Small intestine (tissue), 16 donors: ENCODE measurements around the gene BAHD1. TPM values are rescaled to one million over a fixed set of nuclear protein-coding genes. Genes with fewer than 3 reads are reported as not detected.

Source experiments
- DNase-seq, 2 donors: peaks; one replicate each; pipeline versions ENCODE4 v3.0.0 to v3.0.0-alpha.2; 2013
- FAIRE-seq: peaks from 2 replicates; lab custom pipeline; 2012; peaks lifted over from hg19 to GRCh38; lab: Jason Lieb, UNC
- H3K27ac ChIP-seq, 3 donors: one replicate each; pipeline ENCODE4 v1.5.1; 2013; ENCODE audit warnings: low read length in 2 of 3, mild to moderate bottlenecking in 2 of 3, control low read depth in 1 of 3, inconsistent platforms in 1 of 3, low read depth in 1 of 3, moderate library complexity in 1 of 3
- H3K27me3 ChIP-seq, 3 donors: one replicate each; pipeline ENCODE4 v1.6.1; 2013; ENCODE audit warnings: low read length in 3 of 3, inconsistent platforms in 1 of 3; ENCODE audit not compliant: control insufficient read depth in 3 of 3, insufficient read depth in 3 of 3
- H3K36me3 ChIP-seq, 3 donors: one replicate each; pipeline ENCODE4 v1.6.1; 2013; ENCODE audit warnings: low read length in 3 of 3, inconsistent platforms in 1 of 3, low read depth in 1 of 3, mild to moderate bottlenecking in 1 of 3, moderate library complexity in 1 of 3; ENCODE audit not compliant: control insufficient read depth in 3 of 3, insufficient read depth in 2 of 3
- H3K4me1 ChIP-seq, 3 donors: one replicate each; pipeline ENCODE4 v1.6.1; 2013; ENCODE audit warnings: low read length in 2 of 3, inconsistent platforms in 1 of 3, low read depth in 1 of 3, mild to moderate bottlenecking in 1 of 3, moderate library complexity in 1 of 3; ENCODE audit not compliant: control insufficient read depth in 3 of 3, insufficient read depth in 2 of 3
- H3K4me3 ChIP-seq, 3 donors: one replicate each; pipeline ENCODE4 v1.5.1; 2013; ENCODE audit warnings: low read length in 3 of 3, control low read depth in 1 of 3, inconsistent platforms in 1 of 3, low read depth in 1 of 3, mild to moderate bottlenecking in 1 of 3, moderate library complexity in 1 of 3
- H3K9me3 ChIP-seq, 2 donors: one replicate each; pipeline ENCODE4 v1.6.1; 2013; ENCODE audit warnings: low read depth in 1 of 2, low read length in 1 of 2; ENCODE audit not compliant: control insufficient read depth in 2 of 2, insufficient read depth in 1 of 2
- WGBS, 3 donors: extraction: QIAGEN DNeasy Blood & Tissue Kit; methylation state at CpG; one replicate each; pipeline ENCODE4 v1.1.7; 2013; 5-methylcytosine and 5-hydroxymethylcytosine counted together
- long read RNA-seq, 10 donors: transcript quantifications; one replicate each; lab custom pipeline, GENCODE V29; 2026
- polyA plus RNA-seq, 4 donors: library from polyadenylated mRNA; stranded (reverse) in 3 of 4; unstranded in 1 of 4; fragments of 200-250 nt in 3 of 4; fragments of 120-200 nt in 1 of 4; gene quantifications; one replicate each; pipeline versions ENCODE4 v1.2.1 to v1.2.3, GENCODE V29; 2013
- donor health status: healthy with polysubstance abuse.
- donor health status: control.
- donor health status: control.
- donor health status: Bipolar disorder and iron deficiency.
- donor health status: healthy.

BAHD1 gene
- polyA plus RNA-seq, result 10 to 100 TPM; 10.7 to 32.5 (median 12.5) TPM
- long read RNA-seq, donor 1, result 0 reads
- long read RNA-seq, donor 2, partial matches to known transcripts, result 0 of 1 reads
- long read RNA-seq, donor 2, other reads (novel, unspliced or antisense), result 0 of 1 reads
- long read RNA-seq, donor 3, full-length matches to known transcripts, result 1 of 9 reads
- long read RNA-seq, donor 3, partial matches to known transcripts, result 8 of 9 reads
- long read RNA-seq, donor 3, other reads (novel, unspliced or antisense), result 0 of 9 reads
- long read RNA-seq, donor 4, result 0 reads
- long read RNA-seq, donor 5, partial matches to known transcripts, result 0 of 1 reads
- long read RNA-seq, donor 5, other reads (novel, unspliced or antisense), result 0 of 1 reads
- long read RNA-seq, donor 6, full-length matches to known transcripts, result 3 of 3 reads
- long read RNA-seq, donor 6, partial matches to known transcripts, result 0 of 3 reads
- long read RNA-seq, donor 6, other reads (novel, unspliced or antisense), result 0 of 3 reads
- long read RNA-seq, donor 7, result 0 reads
- long read RNA-seq, donor 8, full-length matches to known transcripts, result 1 of 1 reads
- long read RNA-seq, donor 8, partial matches to known transcripts, result 0 of 1 reads
- long read RNA-seq, donor 8, other reads (novel, unspliced or antisense), result 0 of 1 reads
- long read RNA-seq, donor 9, partial matches to known transcripts, result 0 of 1 reads
- long read RNA-seq, donor 9, other reads (novel, unspliced or antisense), result 0 of 1 reads
- long read RNA-seq, donor 10, full-length matches to known transcripts, result 3 of 3 reads
- long read RNA-seq, donor 10, partial matches to known transcripts, result 0 of 3 reads
- long read RNA-seq, donor 10, other reads (novel, unspliced or antisense), result 0 of 3 reads

DNA sequence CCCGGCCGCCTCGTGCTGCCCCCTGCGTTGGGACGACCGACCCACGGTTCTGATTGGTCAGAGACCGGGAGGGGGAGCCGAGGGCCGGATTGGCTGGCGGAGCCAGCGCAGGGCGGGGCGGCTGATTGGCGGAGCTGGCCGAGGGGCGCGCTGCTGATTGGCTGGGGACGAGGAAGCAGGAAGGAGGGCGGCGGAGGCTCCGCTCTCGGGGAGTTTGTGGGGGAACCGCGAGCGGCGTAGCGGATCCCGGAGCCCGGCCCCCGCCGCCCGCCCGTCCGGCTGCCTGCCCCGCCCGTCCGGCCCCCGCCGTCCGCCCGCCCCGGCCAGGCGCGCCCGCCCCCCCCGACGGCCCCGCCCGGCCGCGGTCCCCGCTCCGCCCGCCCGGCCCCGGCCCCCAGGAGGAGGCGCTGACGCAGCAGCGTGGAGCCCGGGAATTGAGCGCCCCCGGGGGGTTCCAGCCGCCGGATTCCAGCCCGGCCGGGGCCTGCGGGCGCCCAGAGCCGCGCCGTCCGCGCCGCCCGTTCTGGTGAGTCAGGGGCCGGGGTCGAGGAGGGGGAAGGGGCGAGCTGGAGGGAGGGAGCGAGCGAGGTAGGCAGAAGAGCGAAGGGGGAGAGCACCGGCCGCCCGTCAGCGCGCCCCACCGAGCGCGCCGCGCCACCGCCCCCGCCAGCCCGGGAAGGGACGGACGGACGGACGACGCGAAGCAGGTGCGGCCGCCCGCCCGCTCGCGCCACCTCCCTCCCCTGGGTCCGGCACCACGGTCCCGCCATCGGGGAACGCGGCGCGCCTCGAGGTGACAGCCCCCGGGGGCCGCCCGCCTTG lies at the start of gene BAHD1:
BAHD1 (plus strand) TSS at position 211 of the 822 bp plus-strand sequence. CDS start 17,512 bp downstream, outside the sequence.
- Histone ChIP-seq H3K4me1 (peaks cover 7 to 60% (median 9%) of the 10 kb centered on the region in 3 donors), H3K36me3 (peaks cover 0 to 2% (median 0%) of the 10 kb centered on the region in 3 donors), H3K27me3 (peaks cover 0 to 45% (median 9%) of the 10 kb centered on the region in 3 donors), H3K27ac (peak within 1 kb of the TSS; percentile 42 to 64 (median 47)), H3K9me3 (no peaks in the 10 kb centered on the region), H3K4me3 (peak within 1 kb of the TSS; percentile 81 to 95 (median 87))
- DNase-seq (peak; percentile 93 to 96), FAIRE-seq (no peak)
- WGBS, 3 donors, result 0 to 1% (median 0%) methylated on average over 44 to 119 of the region's 119 CpGs

GRCh38 chr15:40392986-40393948 lies 47.5 kb upstream of the BAHD1 start:
- Histone ChIP-seq H3K27ac (no peak overlapping the region), H3K4me1 (peaks cover 0 to 4% (median 0%) of the 10 kb centered on the region in 3 donors), H3K27me3 (no peaks in the 10 kb centered on the region), H3K36me3 (peaks cover 4 to 35% (median 6%) of the 10 kb centered on the region in 3 donors), H3K9me3 (peaks cover 0 to under 1% of the 10 kb centered on the region in 2 donors), H3K4me3 (no peak overlapping the region)
- FAIRE-seq (no peak), DNase-seq (peak in 1 of 2 donors; percentile 24)
- 81 to 89% (median 84%) methylated on average over 4 of the region's 4 CpGs for WGBS, 3 donors

- peaks cover 0 to 4% (median 0%) of the 10 kb centered on the region in 3 donors for H3K4me1 ChIP-seq
- peaks cover 0 to 10% (median 4%) of the 10 kb centered on the region in 3 donors for H3K36me3 ChIP-seq
- WGBS, 3 donors, result 85 to 93% (median 89%) methylated on average over 8 of the region's 8 CpGs
- no peaks in the 10 kb centered on the region for H3K27me3 ChIP-seq
- H3K27ac ChIP-seq, result no peak overlapping the region
- no peaks in the 10 kb centered on the region for H3K9me3 ChIP-seq
- no peak for FAIRE-seq
- no peak for DNase-seq
- H3K4me3 ChIP-seq, result no peak overlapping the region
Observed at GRCh38 chr15:40397688-40398412, 42.9 kb upstream of the BAHD1 start.

GRCh38 chr15:40398413-40398873 lies 42.3 kb upstream of the BAHD1 start:
- H3K27me3 ChIP-seq, result no peaks in the 10 kb centered on the region
- no peak for DNase-seq
- H3K4me3 ChIP-seq, result no peak overlapping the region
- no peak overlapping the region for H3K27ac ChIP-seq
- no peak for FAIRE-seq
- WGBS, 3 donors, result 44 to 67% (median 55%) methylated on average over 4 of the region's 4 CpGs
- peaks cover 0 to 10% (median 0%) of the 10 kb centered on the region in 3 donors for H3K36me3 ChIP-seq
- peaks cover 0 to 3% (median 0%) of the 10 kb centered on the region in 3 donors for H3K4me1 ChIP-seq
- H3K9me3 ChIP-seq, result no peaks in the 10 kb centered on the region

GRCh38 chr15:40399370-40399769 lies 41.4 kb upstream of the BAHD1 start:
- H3K36me3 ChIP-seq, result peaks cover 0 to 6% (median 0%) of the 10 kb centered on the region in 3 donors
- FAIRE-seq, result no peak
- no peak for DNase-seq
- no peaks in the 10 kb centered on the region for H3K4me1 ChIP-seq
- H3K27ac ChIP-seq, result no peak overlapping the region
- 85 to 90% (median 87%) methylated on average over 7 of the region's 7 CpGs for WGBS, 3 donors
- H3K9me3 ChIP-seq, result no peaks in the 10 kb centered on the region
- H3K27me3 ChIP-seq, result no peaks in the 10 kb centered on the region
- no peak overlapping the region for H3K4me3 ChIP-seq

GRCh38 chr15:40405501-40406381 lies 35.0 kb upstream of the BAHD1 start, which contains the start of gene IVD:
Gene IVD (plus strand): TSS chr15:40405795. CDS start chr15:40405828, 33 bp downstream.
- peak within 1 kb of the TSS; percentile 61 to 71 (median 66) for H3K4me3 ChIP-seq
- DNase-seq (peak; percentile 94 to 96), FAIRE-seq (no peak)
- H3K4me1 ChIP-seq, result peaks cover 0 to 8% (median 8%) of the 10 kb centered on the region in 3 donors
- H3K27ac ChIP-seq, result peak within 1 kb of the TSS; percentile 30 to 84 (median 38)
- peaks cover 3 to 21% (median 5%) of the 10 kb centered on the region in 3 donors for H3K36me3 ChIP-seq
- 1% methylated on average over 51 to 54 of the region's 54 CpGs for WGBS, 3 donors
- no peaks in the 10 kb centered on the region for H3K9me3 ChIP-seq
- H3K27me3 ChIP-seq, result no peaks in the 10 kb centered on the region
